Natural killer cell (primary cell): ENCODE data around the gene AP3S2. TPM values are rescaled to one million over a fixed set of nuclear protein-coding genes. Genes with fewer than 3 reads are reported as not detected.

Experiments
- ATAC-seq, 3 donors: fragments of 150-1000 bp in 2 of 3; fragments of 200-7000 bp in 1 of 3; cut with Tn5 transposase; 1 replicate in 1 of 3; 2 replicates in 2 of 3; pipeline ENCODE4 v1.10.0; 2021; ENCODE audit warnings: mild to moderate bottlenecking in 2 of 3, moderate library complexity in 2 of 3
- DNase-seq, 2 donors: peaks; one replicate each; pipeline versions ENCODE4 v3.0.0 to v3.0.0-alpha.2; 2013 to 2021; ENCODE audit warnings: mixed read lengths in 1 of 2
- H3K27ac ChIP-seq: one replicate; pipeline ENCODE4 v1.5.1; 2013; ENCODE audit warnings: mild to moderate bottlenecking, low read length
- H3K27me3 ChIP-seq: one replicate; pipeline ENCODE4 v1.6.1; 2013; ENCODE audit warnings: low read length; ENCODE audit not compliant: control insufficient read depth, insufficient read depth
- H3K36me3 ChIP-seq: one replicate; pipeline ENCODE4 v1.6.1; 2013; ENCODE audit warnings: low read length; ENCODE audit not compliant: control insufficient read depth, insufficient read depth
- H3K4me1 ChIP-seq: one replicate; pipeline ENCODE4 v1.6.1; 2013; ENCODE audit warnings: low read length; ENCODE audit not compliant: control insufficient read depth, insufficient read depth
- H3K4me3 ChIP-seq: one replicate; pipeline ENCODE4 v1.5.1; 2013; ENCODE audit warnings: low read length
- H3K9me3 ChIP-seq: one replicate; pipeline ENCODE4 v1.6.1; 2013; ENCODE audit warnings: low read length; ENCODE audit not compliant: control insufficient read depth, insufficient read depth
- H3K27ac Mint-ChIP-seq, 2 donors: one replicate each; pipeline ENCODE4 v1.8.0; 2022; ENCODE audit warnings: mild to moderate bottlenecking in 2 of 2, mixed read lengths in 2 of 2, moderate library complexity in 1 of 2
- H3K27me3 Mint-ChIP-seq, 2 donors: one replicate each; pipeline ENCODE4 v1.8.0; 2022; ENCODE audit warnings: low read depth in 2 of 2, mixed read lengths in 2 of 2
- H3K36me3 Mint-ChIP-seq: one replicate; pipeline ENCODE4 v1.8.0; 2022; ENCODE audit warnings: mixed read lengths
- H3K4me1 Mint-ChIP-seq, 2 donors: one replicate each; pipeline ENCODE4 v1.8.0; 2022; ENCODE audit warnings: mixed read lengths in 2 of 2
- H3K4me3 Mint-ChIP-seq: one replicate; pipeline ENCODE4 v1.8.0; 2022; ENCODE audit warnings: mild to moderate bottlenecking, moderate library complexity, mixed read lengths
- H3K9me3 Mint-ChIP-seq, 2 donors: one replicate each; pipeline ENCODE4 v1.8.0; 2022; ENCODE audit warnings: mixed read lengths in 2 of 2
- WGBS: methylation state at CpG from one replicate; pipeline ENCODE4 v1.1.7; 2013; ENCODE audit warnings: missing lambda C conversion rate; ENCODE audit not compliant: insufficient coverage; 5-methylcytosine and 5-hydroxymethylcytosine counted together
- intact Hi-C: fragments of 100-400 bp; cut with micrococcal nuclease; formaldehyde crosslinking; loops from one replicate; pipeline ENCODE4 v1.14.2; 2022
- total RNA-seq, 4 donors: library from RNA; stranded (reverse); fragments of 120-200 nt in 1 of 4; gene quantifications; one replicate each; pipeline versions ENCODE4 v1.2.3 to v1.2.4, GENCODE V29; 2013 to 2022
- TF ChIP-seq, protein P1 (sequence below): fragments of 200-600 bp; IDR thresholded peaks from one replicate; pipeline ENCODE4 v1.8.0; 2022; ENCODE audit warnings: antibody characterized with exemption

Gene AP3S2
- total RNA-seq, 3 donors from 2014 or later (not counting 1 experiment from before 2014, with no cell fraction given) = 28.4 to 38.2 (median 36.8) TPM

DNA sequence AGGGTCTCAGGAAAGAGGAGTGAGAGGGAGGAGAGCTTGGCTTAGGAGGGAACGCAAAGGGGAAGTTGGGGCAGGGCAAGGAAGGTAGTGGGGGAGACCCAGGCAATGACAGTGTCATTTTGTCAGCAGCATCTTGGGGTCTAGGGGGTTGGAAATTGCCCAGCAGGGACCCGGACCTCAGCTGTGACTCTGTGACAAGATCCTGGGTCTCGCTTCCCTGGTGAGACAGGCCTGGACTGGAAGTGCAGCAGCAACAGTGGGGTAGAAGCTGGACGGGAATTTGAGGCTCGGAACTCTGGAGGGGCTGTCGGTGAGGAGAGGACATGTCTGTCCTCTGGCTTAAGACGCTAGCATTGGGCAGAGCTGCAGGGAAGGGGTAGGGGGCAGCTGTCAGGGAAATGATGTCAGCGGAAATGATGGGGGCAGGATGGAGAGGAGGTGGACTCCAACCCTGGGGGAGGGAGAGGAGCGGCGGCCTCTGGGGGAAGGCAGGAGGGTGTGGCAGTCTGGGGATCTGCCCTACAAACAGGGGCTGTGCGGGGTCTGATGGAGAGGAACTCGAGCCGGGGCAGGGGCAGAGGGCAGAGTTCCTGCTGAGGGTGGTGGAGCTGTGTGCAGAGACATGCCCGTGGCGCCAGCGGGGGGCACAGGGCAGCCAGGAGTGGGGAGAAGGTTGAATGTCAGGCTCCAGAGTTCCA is 91.4 kb downstream of the AP3S2 start:
- no peaks in the 10 kb centered on the region for H3K9me3 ChIP-seq
- H3K4me3 Mint-ChIP-seq = no peak overlapping the region
- H3K4me1 ChIP-seq = no peaks in the 10 kb centered on the region
- no peaks in the 10 kb centered on the region for H3K9me3 Mint-ChIP-seq
- DNase-seq (no peak), ATAC-seq (no peak)
- no peak overlapping the region for H3K27ac Mint-ChIP-seq
- H3K4me1 Mint-ChIP-seq = peaks cover 0 to 6% of the 10 kb centered on the region in 2 donors
- no peak overlapping the region for H3K4me3 ChIP-seq
- H3K27ac ChIP-seq = no peak overlapping the region
- H3K36me3 Mint-ChIP-seq = no peaks in the 10 kb centered on the region
- H3K27me3 Mint-ChIP-seq = peaks cover 0 to 10% of the 10 kb centered on the region in 2 donors
- no peaks in the 10 kb centered on the region for H3K36me3 ChIP-seq
- H3K27me3 ChIP-seq = no peaks in the 10 kb centered on the region
- intact Hi-C loops = no loop called here
- TF ChIP-seq, protein P1, sequence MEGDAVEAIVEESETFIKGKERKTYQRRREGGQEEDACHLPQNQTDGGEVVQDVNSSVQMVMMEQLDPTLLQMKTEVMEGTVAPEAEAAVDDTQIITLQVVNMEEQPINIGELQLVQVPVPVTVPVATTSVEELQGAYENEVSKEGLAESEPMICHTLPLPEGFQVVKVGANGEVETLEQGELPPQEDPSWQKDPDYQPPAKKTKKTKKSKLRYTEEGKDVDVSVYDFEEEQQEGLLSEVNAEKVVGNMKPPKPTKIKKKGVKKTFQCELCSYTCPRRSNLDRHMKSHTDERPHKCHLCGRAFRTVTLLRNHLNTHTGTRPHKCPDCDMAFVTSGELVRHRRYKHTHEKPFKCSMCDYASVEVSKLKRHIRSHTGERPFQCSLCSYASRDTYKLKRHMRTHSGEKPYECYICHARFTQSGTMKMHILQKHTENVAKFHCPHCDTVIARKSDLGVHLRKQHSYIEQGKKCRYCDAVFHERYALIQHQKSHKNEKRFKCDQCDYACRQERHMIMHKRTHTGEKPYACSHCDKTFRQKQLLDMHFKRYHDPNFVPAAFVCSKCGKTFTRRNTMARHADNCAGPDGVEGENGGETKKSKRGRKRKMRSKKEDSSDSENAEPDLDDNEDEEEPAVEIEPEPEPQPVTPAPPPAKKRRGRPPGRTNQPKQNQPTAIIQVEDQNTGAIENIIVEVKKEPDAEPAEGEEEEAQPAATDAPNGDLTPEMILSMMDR = no peak
- WGBS = 77% methylated on average over 16 of the region's 16 CpGs

DNA sequence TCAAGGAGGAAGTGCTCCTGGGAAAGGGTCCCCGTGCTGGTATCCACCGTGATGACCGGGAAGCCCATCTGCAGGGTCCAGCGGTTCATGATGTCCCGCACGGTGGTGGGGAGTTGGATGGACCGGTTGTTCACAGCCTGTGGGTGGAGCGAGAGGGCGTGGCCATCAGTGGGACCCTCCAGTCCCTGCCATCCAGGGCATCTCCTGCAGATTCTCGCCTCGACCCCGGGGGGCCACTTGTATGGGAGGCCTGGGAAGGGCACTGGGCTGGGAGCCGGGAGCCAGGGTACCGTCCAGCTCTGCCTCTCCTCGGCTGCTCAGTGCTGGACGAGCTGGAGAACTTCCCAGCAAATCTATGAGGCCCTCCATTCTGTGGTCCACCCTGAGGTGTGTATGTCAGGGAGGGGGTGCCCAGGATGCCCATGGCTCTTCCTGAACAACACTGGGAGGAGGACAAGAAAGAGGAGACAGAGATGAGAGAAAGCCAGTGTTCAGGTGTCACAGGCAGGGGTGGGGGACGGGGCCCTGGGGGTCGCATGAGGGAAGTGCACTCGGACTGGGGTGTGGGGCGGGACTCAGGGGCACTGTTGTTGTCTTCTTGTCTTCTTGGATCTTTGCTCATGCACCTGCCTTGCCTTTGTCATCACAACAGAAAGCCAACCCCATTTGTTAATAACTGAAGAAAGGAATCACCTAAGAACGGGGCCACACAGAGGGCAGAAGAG is 92.2 kb downstream of the AP3S2 start:
- Mint-ChIP-seq H3K9me3 (no peaks in the 10 kb centered on the region), H3K27ac (no peak overlapping the region), H3K36me3 (no peaks in the 10 kb centered on the region), H3K27me3 (peaks cover 0 to 10% of the 10 kb centered on the region in 2 donors), H3K4me1 (peaks cover 0 to 6% of the 10 kb centered on the region in 2 donors), H3K4me3 (no peak overlapping the region)
- TF ChIP-seq, protein P1 = no peak
- H3K4me1 ChIP-seq = no peaks in the 10 kb centered on the region
- 89% methylated on average over 21 of the region's 21 CpGs for WGBS
- intact Hi-C loops = no loop called here
- no peak overlapping the region for H3K4me3 ChIP-seq
- DNase-seq = no peak
- no peak for ATAC-seq
- no peak overlapping the region for H3K27ac ChIP-seq
- no peaks in the 10 kb centered on the region for H3K27me3 ChIP-seq
- H3K9me3 ChIP-seq = no peaks in the 10 kb centered on the region
- no peaks in the 10 kb centered on the region for H3K36me3 ChIP-seq

DNA sequence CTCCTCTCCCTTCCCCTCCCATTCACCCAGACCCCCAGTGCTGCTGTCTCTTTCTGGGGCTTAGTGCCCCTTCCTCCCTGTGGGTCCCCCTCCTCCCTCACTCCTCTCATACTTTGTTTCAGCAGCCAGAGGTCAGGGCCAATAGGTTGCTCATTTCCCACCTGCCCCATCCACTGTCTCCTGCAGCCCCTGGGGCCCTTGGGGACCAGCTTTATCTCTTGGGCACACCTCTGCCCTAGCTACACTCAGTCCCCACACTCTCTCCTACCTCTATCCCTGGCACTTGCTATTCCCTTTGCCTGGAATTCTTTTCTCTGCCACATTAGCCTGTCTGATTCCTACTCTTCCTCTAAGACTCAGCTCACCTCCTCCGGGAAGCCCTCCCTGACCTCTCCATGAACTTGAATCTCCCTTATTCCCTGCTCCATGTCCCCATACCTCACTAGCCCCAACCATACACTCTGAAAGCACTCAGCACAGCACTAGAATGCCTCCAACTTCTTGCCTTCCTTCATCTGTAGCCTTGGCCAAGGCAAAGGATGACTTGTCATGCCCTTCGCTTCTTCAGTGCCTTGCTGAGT is 93.8 kb downstream of the AP3S2 start:
- H3K27ac ChIP-seq = no peak overlapping the region
- DNase-seq (no peak), ATAC-seq (no peak)
- 93% methylated on average over 2 of the region's 2 CpGs for WGBS
- no peak overlapping the region for H3K4me3 ChIP-seq
- H3K36me3 ChIP-seq = no peaks in the 10 kb centered on the region
- peaks cover 0 to 6% of the 10 kb centered on the region in 2 donors for H3K4me1 Mint-ChIP-seq
- H3K4me3 Mint-ChIP-seq = no peak overlapping the region
- no peaks in the 10 kb centered on the region for H3K9me3 Mint-ChIP-seq
- peaks cover 4 to 10% of the 10 kb centered on the region in 2 donors for H3K27me3 Mint-ChIP-seq
- H3K9me3 ChIP-seq = no peaks in the 10 kb centered on the region
- intact Hi-C loops = no loop called here
- no peaks in the 10 kb centered on the region for H3K4me1 ChIP-seq
- no peaks in the 10 kb centered on the region for H3K36me3 Mint-ChIP-seq
- no peaks in the 10 kb centered on the region for H3K27me3 ChIP-seq
- TF ChIP-seq, protein P1 = no peak
- H3K27ac Mint-ChIP-seq = no peak overlapping the region
